ENCODE measurements around the gene FYN.

DNA sequence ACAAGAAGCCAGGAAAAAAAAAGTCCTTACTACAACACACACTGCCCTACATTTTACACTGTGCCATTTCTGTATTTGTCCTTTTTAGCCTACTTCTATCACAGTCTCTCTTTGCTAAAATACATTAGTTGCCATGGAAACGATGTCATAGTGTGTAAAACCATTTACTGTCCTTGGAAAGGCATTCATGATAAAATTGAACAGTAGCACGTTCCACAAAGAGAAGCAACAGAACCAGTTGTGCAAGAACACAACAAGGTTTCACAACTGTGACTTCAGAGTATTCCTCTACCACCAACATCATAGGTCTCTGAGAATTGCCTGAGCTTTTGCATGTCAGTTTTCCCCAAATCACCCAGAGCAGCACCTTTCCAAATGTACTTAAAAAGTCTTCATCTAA, 20.5 kb downstream of the FYN start:
- TF ChIP-seq POLR2AphosphoS5 (IDR thresholded peaks at IDR 0.05; ENCODE audit: low read depth, low read length) (no peak), POLR2A (IDR thresholded peaks at IDR 0.05; ENCODE audit: low read depth, low read length) (no peak), TAF1 (IDR thresholded peaks at IDR 0.05; ENCODE audit: borderline replicate concordance, low read depth, low read length) (no peak)
